Spleen (tissue), 7 donors: Measurements from ENCODE around the gene FAAH.

Source experiments
- POLR2A ChIP-seq, 3 donors: fragments of 450-650 bp; IDR thresholded peaks; one replicate each; pipeline ENCODE4 v1.5.1; 2017; ENCODE audit warnings: antibody characterized with exemption in 3 of 3, mild to moderate bottlenecking in 1 of 3
- POLR2AphosphoS5 ChIP-seq, 3 donors: sonication (generic); formaldehyde crosslinking; IDR thresholded peaks; one replicate each; pipeline ENCODE4 v1.5.1; 2017; ENCODE audit warnings: antibody characterized with exemption in 3 of 3
- TF ChIP-seq, protein P1 (sequence below), 11 experiments: fragments of 200-600 bp in 7 of 11; fragments of 450-650 bp in 4 of 11; sonication (generic) in 4 of 11; IDR thresholded peaks in 8 of 11; conservative IDR thresholded peaks in 3 of 11; 1 replicate in 7 of 11; 2 replicates in 4 of 11; pipeline versions ENCODE4 v1.4.0 to v1.8.0; 2016 to 2021; ENCODE audit warnings: antibody characterized with exemption in 11 of 11, inconsistent platforms in 4 of 11, mild to moderate bottlenecking in 1 of 11
- donor health status: DM: no; HTN: no; CAD: no; lungs with moderate emphysema.
- donor health status: DM: no; HTN: no; CAD: no.
- donor health status: DM: no; HTN: no; CAD: no.

DNA sequence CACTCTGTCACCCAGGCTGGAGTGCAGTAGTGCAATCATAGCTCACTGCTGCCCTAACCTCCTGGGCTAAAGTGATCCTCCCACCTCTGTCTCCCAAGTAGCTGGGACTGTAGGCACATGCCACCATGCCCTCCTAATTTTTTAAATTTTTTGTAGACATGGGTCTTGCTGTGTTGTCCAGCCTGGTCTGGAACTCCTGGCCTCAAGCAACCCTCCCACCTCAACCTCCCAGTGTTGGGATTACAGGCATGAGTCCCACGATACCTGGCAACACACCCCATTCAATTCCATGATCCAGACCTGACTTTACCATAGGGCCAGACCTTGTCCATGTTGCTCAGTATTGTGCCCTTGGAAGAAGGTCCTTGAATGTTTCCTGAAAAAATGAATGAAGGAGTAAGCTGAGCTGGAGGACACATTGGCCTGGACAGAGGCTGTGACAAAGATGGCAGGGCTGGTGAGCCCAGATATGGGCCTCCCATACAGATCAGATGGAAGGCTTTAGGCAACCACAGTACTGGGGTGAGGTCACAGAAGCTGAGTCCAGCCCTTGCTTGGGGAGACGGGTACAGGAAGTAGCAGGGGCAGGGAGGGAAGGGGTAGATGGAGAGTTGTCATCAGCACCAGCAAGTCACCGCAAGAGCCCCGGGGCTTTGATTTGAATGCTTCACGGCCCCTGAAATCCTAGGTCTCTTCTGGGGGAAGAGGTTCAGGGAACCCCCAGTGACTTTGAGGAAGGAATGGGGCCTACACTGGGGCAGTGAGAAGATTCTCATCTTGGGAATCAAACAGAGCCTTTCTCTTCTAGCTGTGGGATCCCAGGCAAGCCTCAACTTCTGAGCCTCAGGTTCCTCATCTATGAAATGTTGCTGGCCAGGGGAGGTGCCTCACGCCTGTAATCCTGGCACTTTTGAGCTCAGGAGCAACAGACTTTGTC lies 55.4 kb downstream of the FAAH start:
- TF ChIP-seq POLR2A (IDR thresholded peaks at IDR 0.05) (no peak), POLR2AphosphoS5 (IDR thresholded peaks at IDR 0.05) (no peak)
- TF ChIP-seq, protein P1, sequence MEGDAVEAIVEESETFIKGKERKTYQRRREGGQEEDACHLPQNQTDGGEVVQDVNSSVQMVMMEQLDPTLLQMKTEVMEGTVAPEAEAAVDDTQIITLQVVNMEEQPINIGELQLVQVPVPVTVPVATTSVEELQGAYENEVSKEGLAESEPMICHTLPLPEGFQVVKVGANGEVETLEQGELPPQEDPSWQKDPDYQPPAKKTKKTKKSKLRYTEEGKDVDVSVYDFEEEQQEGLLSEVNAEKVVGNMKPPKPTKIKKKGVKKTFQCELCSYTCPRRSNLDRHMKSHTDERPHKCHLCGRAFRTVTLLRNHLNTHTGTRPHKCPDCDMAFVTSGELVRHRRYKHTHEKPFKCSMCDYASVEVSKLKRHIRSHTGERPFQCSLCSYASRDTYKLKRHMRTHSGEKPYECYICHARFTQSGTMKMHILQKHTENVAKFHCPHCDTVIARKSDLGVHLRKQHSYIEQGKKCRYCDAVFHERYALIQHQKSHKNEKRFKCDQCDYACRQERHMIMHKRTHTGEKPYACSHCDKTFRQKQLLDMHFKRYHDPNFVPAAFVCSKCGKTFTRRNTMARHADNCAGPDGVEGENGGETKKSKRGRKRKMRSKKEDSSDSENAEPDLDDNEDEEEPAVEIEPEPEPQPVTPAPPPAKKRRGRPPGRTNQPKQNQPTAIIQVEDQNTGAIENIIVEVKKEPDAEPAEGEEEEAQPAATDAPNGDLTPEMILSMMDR (IDR thresholded peaks at IDR 0.05 in 8 of 11, conservative IDR thresholded peaks at IDR 0.05 in 3 of 11), result no peak
